Activated CD4-positive, CD25-positive, alpha-beta regulatory T cell (primary cell): ENCODE data around the gene SCN3B.

Experiments
- DNase-seq, 4 experiments: peaks; one replicate each; lab custom pipeline; 2025; lab: John Stamatoyannopoulos, UW

SCN3B gene

DNA sequence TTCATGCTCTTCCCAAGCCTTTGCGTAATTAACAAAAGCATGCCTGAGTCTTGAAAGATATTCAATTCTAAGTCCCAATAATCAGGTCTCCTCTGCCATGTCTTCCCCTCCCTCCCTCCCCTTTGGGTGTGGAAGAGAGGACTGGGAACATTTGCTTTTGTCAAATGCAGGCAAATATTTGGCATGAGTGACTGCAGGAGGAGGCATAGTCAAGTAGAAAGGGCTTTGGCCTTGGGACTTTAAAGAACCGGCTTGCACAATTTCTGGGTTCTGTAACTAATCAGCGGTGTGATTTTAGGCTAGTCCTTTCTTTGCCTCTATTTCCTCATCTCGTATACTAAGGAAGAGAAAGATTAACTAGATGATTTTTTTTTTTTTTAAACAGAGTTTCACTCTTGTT, 59.5 kb downstream of the SCN3B start:
- DNase-seq, result no peak

DNA sequence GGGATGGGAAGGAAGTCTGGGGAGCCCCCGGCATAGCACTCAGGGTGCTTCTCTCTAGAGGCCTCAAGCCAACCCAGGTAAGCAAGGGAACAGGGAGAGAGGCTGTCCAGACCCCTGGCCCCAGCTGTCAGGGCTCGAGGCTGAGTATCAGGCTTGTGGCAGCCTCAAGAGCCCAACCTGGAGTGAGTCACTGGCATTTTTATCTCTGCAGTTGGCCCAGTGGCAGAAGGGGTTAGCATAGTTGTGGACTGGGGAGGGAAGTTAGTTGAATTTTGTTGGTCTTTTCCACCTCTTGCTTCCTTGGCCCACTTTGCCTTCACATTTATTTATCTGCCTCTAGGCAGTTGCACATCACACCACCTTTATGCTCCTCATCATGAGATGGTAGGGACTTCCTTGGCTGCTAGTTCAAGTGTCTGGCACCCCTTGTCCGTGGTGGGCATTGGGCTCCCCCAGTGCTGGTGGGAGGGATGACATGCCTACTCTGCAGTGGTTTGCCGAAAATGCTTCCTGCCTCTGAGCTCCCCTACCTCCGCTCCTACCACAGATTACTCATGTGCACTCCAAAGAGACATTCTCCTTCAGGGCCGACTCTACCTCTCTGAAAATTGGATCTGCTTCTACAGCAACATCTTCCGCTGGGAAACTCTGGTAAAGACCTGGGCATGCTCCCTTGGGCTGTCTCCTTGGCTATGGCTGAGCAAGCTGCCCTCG, 60.1 kb downstream of the SCN3B start:
- no peak for DNase-seq

GRCh38 chr11:123593570-123593969, 60.9 kb downstream of the SCN3B start:
- DNase-seq, result no peak

DNA sequence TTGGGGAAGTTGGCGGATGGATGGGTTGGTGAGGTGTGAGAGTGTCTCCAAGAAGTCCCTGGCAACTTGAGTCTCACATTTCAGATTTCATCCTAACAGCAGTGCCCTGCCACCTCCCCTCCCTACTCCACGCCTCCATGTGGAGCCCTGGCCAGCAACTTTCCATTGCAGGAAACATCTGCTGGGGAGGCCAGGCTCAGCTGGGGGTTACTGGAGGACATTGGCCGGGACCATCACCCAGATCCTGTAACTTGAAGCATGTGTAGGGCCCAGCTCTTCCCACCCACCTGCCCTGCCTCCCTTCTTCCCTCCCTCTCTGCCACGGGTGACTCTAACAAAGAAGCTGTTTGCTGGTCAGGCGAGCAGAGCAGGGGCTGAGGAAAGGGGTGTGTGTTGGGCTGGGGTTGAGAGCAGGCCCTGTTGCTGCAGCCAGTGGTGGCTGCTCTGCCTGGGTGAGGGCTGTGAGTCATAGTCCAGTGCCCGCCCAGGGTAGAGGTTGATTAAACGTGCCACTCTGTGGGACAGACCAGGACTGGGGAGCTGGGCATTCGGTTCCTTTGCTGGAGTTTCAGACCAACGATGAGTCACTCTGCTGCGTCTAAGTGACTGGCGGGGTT, 64.0 kb downstream of the SCN3B start:
- DNase-seq, result no peak

DNA sequence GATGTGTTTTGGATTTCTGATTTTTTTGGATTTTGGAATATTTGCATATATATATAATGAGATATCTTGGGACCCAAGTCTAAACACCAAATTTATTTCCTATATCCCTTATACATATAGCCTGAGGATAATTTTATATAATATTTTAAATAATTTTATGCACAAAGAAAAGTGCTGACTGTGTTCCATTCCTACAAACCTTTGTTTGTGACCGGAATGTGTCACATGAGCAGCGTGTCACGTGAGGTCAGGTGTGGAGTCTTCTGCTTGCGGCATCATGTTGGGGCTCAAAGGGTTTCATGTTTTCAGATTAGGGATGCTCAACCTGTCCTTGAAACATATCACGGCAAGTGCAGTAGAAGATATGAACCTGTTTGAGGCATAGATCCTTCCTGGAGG, 65.6 kb downstream of the SCN3B start:
- DNase-seq, result no peak

DNA sequence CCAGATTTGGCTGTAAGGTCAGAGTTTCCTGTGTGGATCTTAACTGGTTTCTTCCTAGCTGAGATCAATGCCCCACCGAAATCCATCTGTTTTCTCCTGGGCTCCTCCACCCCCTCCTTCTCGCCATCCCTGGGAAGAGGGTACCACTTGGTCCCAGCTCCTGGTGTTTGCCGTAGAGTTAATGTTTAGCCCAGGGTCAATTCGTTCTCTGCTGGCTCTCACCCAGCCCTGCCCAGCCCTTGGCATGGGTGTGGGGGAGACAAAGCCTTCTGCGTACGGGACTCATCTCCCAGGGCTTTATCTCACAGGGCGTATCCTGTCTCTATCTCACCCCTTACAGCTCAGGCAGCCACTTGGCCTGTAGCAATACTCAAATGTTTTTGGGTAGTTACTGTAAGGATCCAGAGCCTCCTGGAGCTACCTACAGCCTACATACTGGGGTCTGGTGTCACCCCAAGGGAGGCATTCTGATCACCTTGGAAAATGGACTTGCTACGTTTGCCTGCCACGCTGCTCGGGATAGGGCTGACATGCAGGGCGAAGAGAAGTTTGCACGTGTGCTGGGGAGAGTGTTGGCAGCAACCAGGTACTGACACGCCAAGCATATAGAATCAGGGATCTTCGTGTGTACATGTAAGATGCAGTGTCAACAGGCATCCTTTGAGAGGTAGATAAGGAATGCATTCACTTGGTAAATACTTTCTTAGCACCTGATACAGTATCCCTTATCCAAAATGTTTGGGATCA, 66.1 kb downstream of the SCN3B start:
- no peak for DNase-seq

DNA sequence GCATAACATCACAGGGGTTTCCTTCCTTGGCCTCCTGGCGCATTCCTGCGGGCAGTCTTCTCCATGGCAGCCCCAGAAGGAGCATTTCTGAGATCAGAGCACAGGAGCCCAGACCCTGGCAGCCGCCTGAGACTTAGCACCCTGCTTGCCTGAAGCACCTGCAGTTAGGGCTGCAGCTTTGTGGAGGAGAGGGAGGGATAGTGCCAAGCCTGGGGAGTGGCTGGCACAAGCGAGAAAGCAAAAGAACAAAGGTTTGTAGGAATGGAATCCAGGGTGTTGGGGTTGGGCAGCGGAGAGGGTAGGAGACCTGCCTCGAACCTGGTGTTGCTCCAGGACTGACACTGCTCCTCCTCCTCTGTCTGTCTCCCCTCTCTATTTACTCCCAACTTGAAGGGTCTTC, 66.9 kb downstream of the SCN3B start:
- DNase-seq, result no peak

- no peak for DNase-seq
These were observed 67.4 kb downstream of the SCN3B start for GRCh38 chr11:123587044-123587443.

GRCh38 chr11:123586568-123586967, 67.9 kb downstream of the SCN3B start:
- no peak for DNase-seq

- DNase-seq, result no peak
These were observed 68.7 kb downstream of the SCN3B start for GRCh38 chr11:123585706-123586105.

DNA sequence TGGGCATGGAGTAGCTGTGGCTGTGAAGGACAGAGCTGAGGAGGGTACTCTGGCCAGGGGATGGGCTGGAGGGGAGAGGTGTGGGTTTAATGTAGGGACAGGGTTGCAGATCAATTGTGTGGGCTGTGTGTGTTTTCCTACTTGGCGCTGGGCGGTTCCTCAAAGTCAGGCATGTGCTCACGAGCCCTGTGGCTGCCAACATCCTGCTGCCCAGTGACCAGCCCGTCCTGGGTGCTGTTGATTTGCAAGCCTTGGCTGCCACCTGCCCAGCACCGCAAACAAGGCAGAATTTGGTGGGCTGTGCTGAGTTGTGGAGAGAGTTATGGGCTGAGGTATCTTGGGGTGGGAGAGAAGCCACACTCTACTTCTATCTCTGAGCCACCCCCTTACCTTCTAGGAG, 69.2 kb downstream of the SCN3B start:
- DNase-seq, result no peak

GRCh38 chr11:123584737-123585136, 69.7 kb downstream of the SCN3B start:
- no peak for DNase-seq

DNA sequence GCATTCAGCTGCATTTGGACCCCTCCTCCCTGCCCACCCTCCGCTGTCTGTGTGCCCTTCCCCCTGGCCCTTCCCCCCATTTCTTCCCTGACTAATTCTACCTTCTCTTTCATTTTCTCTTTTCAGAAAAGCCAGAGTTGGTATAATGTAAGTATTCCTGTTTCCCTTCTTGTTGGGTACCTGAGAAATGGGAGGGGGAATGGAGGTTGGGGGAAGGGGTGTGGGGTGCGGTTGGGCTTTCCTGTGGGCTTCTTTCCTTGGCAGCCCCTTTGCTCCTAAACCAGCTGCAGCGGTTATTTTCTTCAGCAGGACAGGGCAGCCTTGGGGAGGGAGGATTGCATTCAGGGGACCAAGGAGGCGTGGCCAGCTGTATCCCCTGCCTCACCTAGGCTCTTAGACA, 70.2 kb downstream of the SCN3B start:
- no peak for DNase-seq

GRCh38 chr11:123582992-123583504, 71.4 kb downstream of the SCN3B start:
- DNase-seq, result no peak

- DNase-seq, result no peak
These were observed 72.6 kb downstream of the SCN3B start for GRCh38 chr11:123581651-123582399.

DNA sequence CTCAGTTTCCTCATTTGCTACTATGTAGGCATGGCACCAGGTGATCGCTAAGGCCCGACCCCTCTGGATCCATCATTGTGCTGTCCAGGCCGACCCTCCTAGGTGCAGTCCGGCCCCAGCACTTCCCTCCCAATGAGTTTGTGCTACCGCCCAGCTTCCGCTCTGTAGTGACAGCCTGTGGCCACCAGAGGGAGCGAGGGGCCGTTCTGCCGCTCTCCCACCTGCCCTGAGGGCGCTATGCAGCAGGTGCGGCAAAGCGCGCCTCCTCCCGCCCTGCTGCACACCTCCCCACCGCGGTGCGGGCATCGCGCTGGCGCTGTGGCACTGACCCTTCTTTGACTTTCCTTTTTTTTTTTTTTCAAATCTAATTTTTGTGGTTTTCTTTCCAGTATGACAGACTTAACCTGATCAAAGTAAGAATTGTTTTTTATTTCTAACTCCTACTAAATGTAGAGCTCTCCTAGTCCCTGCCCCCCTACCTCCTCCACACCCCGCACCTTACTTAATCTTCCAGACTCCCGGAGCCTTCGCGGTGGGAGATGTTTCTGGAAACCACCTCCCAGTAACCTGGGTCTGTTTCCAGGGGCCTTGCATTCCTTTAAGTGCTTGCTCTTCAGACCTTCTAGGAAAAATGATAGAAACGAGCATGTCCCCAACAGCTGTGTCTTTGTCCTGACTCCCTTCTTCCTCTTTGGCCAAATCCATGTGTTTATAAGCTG, 73.7 kb downstream of the SCN3B start:
- peak; percentile 14 to 53 (median 36) for DNase-seq

- no peak for DNase-seq
These were observed 74.3 kb downstream of the SCN3B start for GRCh38 chr11:123580137-123580536.

DNA sequence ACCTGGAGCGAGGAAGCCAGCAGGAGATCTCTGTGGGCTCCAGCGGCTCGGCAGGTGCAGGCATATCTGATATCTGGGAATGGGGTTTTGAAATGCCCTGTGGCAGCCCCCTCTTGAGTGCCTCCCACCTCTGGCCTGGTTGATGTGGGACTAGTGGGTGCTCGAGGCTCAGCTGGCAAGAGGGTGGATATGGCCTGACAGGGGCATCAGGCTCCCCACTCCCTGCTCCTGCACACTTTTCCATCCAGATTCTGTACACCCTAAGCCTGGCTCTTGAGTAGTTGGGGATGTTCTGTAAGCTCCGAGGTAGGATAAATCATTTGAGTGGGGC, 75.0 kb downstream of the SCN3B start:
- DNase-seq, result no peak
